H4 (cell line): ENCODE results near the gene GNG2. TPM values are rescaled to one million over a fixed set of nuclear protein-coding genes. Genes with fewer than 3 reads are reported as not detected.
A peak's percentile ranks its signal among the peaks of the same experiment; 100 is the strongest.

Source experiments
- DNase-seq: peaks from one replicate; pipeline ENCODE4 v3.0.0-alpha.2; 2015; ENCODE audit warnings: low spot score
- total RNA-seq: library from RNA; depleted of rRNA; stranded (reverse); fragments of >200 nt; shearing (Covaris generic); gene quantifications from 2 replicates; pipeline ENCODE4 v1.2.3, GENCODE V29; 2014

GNG2 gene
- total RNA-seq, 1 experiment from 2014 or later, result 32.3 TPM

DNA sequence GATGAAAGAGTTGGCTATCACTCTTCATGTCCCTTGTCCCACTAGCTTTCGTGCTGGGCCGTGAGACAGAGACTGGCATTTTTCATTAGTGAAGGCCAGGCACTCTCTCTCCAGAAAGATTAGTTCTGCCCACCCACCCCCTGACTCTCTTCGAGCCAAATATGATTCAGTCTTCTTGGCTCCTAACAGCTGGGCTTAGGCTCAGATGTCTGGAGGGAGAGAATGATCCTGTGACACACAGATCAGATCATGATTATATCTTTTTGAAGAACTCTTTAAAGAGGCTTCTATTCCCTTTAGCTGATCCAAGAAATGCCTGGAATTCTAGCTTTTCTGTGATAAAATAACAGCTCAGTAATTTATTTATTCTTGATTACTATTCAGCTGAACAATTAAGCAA lies 5.2 kb upstream of the GNG2 start:
- DNase-seq, result no peak

DNA sequence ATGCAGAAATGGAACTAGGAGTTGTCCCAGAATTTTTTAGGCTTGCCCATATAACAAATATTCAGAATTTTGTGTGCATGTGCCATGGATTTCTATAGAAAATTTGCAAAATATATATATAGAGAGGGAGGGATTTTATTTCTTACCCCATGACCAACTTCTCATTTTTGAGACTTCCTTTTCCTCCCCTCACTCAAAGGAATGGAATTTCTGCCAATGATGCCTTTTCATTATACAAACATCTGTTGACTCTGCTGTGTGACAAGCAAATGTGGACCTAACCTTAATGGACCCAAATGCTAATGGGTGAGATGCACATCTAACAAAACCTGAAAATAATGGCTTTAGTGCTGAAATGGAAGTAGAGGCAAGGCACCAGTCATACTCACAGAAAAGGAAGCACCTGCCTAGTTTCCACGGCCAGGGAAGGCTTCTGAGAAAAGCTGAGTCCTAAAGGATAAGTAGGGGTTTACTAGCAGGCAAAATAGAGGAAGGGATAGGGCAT lies 3.6 kb upstream of the GNG2 start:
- no peak for DNase-seq

DNA sequence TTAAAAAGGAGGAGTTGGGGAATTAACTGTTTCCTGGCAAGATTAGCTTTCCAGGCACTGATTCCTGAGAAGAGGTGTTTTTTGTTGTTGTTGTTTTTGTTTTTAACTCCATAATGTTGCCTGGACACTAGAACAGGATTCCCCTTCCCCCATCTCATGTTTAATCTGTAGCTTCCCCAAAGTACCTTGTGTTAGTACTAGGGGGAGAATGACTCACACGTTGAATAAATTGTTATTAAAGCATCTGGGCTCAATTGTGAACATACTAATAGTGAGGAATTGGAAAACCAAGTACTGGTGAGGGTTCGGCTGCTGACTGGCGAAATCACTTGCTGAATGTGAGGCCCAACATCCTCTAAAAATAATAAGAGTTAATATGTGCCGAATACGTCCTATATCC lies 1.3 kb upstream of the GNG2 start:
- no peak for DNase-seq

DNA sequence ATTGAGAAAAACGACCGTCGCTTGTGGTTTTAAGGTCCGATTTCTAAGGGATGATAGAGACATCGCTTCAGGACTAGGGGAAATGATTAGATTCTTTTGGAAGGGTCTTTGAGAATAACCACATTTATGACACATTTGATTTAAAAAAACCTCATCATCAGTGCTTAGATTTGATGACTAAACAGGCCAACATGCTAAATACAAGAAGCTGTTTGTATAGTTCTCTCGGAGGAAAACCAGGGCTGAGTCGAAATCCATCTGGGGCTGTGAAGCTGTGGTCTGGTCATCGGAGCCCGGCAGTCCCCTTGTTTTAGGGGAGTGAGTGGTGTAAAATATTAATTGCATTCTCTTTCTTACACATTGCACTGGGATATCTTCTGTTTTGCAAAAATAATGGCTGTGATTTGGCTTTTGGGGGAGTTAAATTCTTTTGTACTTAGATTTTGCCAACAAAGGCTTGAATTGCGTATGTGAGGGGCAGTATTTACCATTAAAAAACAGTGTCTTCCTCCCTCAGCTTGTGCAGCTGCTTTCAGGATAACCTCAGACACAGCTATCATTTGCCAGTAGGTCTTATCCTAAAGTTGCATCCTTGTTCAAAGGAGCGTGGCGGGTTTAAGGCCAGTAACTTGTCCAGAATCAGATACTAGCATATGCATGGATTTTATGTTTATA lies 550 bp downstream of the GNG2 start:
- DNase-seq, result no peak

DNA sequence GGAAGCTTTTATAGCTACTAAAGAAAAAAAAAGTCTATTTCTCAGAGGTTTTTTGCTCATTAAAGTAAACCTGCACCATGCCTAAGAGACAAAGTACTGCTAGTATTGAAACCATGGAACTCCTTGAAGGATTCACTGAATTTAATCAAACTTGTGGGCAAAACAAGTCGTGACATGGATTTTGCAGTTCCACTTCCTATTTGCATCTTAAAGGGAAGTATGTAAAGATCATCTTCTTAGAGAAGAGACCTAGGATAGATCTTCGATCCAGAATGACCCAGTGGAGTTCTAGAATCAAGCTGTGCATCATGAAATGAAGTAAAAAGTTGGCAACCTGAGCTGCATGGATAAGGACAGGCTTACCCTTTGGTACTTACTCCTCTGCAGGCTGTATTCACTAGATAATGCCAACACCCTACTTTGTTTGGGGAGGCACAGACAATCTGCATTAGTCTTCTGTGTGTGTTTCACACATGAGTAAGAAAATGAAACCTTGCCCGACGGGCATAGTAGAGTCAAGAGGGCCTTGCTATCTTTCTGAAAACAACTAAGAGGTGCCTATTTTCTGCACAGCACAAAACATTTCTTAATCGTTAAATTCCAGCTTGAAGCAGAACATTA lies 1.9 kb downstream of the GNG2 start:
- no peak for DNase-seq

DNA sequence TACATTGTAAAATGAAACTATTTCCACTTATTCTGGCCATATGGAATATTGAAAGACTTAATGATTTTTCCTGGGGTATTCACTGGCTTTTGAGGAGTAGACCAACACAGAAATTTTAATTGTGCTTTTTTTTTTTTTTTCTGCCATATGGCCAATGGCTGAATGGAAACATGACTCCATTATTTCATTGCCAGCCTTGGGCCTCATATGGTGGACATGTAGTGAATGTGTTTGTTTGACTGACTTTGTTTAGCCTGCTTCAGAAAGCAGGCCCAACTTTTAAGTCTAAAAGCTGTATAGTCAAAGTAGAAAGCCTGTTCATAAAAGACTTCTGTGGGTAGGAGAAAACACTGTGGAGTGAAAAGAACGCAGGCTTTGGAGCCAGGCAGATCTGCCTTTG lies 2.4 kb downstream of the GNG2 start:
- DNase-seq, result no peak

DNA sequence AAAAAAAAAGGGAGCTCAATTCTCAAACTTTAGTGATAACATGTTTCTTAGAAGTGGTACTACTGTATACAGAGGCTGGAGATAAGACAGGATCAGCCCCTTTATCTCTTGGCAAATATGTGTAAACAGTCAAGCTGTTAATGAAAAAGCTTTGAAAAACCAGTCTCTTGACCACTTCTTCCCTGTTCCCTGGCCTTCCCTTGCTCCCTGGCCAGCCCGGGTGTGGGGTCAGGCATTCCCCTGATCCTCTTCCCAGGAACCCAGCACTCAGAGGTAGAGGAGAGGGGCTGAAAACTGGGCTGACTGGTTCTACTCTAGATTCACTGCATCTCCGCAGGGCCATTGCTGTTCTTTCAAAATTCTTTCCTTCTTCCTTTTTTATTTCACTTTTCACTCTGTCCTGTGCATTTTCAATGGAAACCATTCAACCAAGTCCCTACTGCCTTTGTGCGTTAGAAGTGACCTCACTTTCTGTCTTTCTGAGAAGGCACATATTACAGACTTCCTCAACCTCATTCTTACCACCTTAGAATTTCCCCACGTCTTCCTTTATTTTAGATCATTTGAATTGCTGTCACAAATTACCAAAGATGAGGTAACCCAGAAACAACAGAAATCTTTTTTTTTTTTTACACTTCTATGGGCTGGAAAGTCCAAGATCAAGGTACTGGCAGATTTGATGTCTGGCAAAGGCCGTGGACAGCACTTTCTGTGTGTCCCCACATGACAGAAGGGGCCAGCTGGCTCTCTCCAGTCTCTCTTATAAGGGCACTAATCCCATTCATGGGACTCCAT lies 5.7 kb downstream of the GNG2 start:
- no peak for DNase-seq

DNA sequence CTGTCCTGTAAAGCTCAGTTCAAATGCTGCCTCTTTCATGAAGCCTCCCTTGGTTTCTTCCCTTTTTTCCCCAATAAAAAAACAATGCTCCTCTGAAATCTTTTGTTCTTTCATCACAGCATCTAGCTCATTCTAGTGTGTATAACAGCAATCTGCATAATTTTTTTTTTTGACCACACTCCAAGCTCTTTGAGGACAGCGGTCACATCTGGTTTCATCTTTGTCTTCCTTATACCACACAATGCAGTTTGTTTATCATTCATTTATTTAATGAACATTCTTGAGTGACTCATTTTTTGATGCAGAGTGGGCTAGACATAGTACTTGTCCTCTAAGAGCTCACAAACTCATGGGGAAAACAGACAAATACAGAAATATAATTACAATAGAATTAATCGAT lies 7.3 kb downstream of the GNG2 start:
- DNase-seq, result peak; percentile 54

DNA sequence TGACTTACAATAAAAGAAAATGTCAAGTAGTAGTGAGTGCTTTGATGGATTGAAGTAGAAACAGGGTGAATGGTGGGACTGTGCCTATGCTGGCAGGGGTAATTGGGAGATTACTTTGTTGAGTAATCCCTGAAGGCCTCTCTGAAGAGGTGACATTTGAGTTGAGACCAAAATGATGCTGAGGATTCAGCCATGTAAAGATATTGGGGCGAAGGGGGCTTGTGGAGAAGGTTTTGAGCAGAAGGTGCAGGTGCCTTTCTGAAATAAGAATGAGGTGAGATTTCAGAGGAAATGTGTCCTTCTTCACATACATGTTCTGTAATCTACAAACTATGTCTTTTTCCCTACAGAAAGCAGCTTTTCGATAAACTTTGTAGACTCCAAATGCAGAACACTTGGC lies 8.0 kb downstream of the GNG2 start:
- DNase-seq, result no peak

DNA sequence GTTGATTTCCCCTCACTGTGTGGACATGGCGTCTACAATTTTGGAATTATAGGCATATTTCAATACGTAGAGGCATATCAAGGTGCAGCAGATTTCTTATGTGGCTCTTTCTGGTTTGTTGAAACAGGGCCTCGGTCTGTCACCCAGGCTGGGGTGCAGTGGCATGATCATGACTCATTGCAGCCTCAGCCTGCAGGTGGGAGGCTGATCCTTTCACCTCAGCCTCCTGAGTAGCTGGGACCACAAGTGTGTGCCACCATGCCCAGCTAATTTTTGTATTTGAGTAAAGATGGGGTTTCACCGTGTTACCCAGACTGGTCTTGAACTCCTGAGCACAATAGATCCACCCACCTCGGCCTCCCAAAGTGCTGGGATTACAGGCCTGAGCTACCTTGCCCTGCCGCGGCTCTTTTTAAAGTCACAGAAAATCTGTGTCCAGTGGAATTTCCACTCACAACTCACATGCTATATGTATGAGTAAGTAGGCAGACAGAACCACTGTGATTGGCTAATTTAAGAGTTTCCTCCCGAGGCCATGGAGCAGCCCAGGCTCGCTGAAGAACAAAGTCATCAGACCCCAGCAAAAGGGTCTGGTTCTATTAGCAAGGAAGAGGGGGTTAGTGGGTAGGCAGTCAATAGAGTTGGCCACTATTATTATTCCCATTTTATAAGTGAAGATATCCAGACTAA lies 9.1 kb downstream of the GNG2 start:
- no peak for DNase-seq

DNA sequence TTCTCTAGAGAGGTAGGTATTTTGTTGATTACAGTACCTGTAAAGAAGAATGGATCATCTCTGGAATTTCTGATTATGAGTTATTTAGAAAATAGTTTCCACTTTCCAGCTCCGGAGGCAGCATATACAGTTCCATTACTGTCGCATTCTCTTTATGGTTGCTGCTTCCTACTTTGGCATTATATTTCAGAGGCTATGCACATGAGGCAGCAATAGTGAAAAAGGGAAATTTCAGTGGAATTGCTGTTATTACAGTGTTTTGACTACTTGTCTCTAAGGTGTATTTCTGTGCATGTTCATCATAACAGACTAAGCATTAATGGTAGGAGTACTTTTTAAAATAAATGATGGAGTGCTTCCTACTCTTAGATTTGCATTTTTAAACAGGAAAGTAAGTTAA lies 10.2 kb downstream of the GNG2 start:
- DNase-seq, result no peak

DNA sequence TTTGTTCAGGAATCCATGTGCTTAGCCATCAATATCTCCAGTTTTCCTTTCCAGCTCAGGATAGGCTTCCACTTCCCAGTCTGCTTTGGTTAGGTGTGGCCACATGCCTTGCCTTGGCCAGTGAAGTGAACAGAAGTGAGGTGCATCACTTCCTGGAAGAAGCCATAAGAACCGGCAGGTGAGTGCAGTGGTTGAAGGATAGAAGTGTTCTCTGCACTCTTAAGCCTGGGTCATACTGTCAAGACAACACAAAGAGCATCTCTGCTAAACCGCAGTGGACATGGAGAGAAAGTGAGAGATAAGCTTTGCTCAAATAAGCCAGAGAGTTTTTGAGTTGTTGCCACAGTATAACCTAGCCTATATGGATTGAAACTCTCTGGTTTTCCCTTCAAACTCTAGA lies 11.4 kb downstream of the GNG2 start:
- DNase-seq, result no peak

DNA sequence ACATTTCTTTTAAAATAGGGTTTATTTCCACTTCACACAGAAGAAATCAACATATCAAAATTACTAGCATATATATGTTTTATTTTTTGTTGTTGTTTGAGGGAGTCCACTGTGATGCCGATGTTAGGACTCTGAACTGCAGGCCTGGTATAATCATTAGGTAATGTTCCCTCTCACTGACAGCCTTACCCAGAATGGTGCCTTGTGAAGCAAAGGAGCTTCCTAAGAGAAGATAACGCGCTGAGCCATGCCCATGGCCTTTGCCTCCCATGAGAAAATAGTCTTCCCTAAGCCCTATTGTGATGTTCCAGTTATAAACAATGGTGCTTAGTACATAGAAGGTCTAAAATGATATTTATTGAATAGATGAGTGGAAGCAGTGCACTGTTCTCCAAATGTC lies 12.0 kb downstream of the GNG2 start:
- DNase-seq, result no peak

DNA sequence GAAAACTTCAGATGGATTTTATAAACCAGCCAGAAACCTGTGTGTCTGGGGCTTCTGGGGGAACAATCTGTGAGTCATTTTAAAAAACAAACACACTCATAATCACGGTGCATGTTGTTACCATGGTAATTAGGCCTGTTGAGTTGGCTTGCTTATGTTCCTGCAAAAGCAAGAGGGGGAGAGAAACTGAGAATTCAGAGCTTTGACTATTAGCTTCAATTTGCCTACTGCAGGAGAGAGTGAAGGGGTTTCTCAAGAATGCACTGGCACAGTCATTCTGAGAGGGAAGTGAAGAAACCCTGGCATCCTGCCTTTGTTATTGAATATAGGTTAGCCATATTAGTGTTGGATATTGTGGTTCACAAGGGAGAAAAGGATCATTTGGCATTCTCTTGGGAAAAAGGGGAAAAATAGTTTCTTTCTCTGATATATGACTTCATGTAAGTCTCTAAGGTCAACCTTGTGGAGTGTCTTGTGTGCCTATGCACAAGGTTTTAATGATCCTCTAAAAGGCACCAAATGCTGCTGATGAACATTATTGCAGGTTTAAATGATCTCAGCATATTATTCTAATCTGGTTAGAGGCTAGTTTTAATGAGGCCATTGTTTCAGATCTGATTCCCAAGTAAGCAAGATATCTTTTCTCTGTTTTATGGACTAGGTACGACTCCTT lies 12.9 kb downstream of the GNG2 start:
- peak; percentile 90 for DNase-seq

DNA sequence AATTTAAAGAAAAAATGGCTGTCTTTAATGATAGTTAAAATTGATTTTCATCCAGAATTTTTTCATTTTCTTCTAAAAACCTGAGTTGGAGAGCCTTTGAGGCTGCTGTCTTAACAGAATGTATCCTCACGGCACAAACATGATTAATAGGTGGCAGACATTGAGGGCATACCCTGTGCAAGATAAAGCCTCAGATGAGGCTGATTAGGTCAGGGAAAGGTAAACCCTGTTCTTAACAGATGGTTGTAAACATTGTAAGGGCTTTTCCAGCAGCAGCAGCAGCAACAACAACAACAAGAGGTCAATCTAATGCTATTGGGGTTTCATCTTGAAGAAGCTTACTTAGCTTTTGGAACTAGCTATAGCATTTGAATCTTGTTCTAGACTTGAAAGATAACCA lies 17.4 kb downstream of the GNG2 start:
- no peak for DNase-seq

DNA sequence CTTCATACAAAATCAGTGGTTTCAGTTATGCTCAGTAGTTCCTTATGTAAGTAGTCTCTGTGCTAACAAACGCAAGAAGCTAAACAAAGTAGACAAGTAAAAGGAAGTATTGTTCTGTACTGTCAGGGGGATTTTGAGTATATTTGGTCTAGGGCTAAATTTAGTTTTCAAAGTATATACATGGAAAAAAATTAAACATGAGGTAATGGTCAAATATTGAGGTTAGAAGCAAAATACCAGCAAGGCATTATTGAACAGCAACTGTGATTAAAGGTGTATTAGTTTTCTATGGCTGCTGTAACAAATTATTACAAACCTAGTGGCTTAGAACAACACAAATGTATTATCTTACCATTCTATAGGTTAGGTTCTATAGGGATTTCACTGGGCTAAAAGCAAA lies 18.8 kb downstream of the GNG2 start:
- DNase-seq, result no peak

DNA sequence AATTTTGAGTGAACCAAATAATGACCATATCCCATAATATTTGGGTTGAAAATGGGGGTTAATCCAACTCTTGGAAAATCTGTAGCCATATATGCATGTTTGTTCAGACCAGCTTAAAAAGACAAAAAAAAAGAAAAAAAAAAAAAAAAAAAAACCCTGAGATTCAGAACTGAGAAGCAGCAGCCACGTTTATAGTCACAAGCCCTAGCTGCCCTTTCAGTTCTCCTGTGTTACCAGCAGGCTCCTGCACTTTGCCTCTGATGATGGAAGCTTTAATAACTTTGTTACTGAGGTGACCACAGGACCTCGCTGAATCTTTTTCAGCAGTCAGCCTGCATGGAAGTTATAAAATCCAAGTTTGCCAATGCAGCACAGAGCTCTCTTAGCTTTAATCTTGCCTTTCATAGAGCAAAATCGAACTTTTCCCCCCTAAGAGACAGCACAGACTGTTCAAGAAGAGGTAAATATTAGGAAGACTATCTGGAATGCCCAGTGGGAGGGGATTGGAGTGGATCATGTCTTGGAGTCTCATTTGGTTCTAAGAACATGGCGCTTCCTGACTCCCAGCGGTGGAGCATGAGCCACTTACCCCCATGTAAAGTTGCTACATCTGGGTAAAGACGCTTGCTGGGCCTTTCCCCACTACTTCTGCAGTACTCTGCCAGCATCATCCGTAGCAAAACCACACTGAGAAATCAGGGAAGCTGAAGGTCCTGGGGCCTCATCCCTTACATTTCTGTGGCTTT lies 20.6 kb downstream of the GNG2 start:
- DNase-seq, result no peak

DNA sequence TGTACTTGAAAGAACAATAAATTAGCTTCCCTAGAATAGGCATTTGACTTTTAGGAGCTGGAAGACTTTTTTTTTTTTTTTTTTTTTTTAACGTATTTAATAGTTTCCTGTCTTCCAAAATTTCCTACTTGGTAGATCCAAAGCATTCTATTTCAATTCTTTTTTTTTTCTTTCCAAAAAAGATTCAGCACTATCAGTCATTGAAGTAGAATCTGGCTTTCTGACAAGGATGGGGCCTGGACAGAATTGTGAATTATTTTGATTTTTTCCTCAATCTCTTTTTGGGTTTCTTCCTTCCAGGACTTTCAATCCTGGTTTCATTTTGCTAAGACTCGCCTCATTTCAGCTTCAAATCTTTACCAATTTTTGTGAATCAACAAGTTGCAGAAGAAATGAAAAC lies 21.2 kb downstream of the GNG2 start:
- DNase-seq, result no peak

DNA sequence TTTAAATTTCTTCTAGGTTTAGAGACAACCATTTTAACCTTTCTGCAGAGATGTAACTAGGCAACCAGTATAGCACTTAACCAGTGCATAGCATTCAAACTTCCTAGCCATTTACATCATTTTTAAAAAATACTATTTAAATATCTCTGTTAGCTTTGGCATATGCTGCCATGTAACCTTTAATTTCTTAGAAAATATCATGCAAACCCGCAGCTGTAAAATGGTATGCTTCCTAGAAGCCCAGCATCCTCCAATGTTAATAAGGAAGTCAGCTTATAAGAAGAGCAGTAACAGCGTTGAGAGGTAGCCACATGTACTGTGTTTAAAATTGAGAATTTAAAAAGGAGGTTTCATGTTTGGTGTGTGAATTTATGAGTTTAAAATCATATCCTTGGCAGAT lies 22.8 kb downstream of the GNG2 start:
- no peak for DNase-seq

DNA sequence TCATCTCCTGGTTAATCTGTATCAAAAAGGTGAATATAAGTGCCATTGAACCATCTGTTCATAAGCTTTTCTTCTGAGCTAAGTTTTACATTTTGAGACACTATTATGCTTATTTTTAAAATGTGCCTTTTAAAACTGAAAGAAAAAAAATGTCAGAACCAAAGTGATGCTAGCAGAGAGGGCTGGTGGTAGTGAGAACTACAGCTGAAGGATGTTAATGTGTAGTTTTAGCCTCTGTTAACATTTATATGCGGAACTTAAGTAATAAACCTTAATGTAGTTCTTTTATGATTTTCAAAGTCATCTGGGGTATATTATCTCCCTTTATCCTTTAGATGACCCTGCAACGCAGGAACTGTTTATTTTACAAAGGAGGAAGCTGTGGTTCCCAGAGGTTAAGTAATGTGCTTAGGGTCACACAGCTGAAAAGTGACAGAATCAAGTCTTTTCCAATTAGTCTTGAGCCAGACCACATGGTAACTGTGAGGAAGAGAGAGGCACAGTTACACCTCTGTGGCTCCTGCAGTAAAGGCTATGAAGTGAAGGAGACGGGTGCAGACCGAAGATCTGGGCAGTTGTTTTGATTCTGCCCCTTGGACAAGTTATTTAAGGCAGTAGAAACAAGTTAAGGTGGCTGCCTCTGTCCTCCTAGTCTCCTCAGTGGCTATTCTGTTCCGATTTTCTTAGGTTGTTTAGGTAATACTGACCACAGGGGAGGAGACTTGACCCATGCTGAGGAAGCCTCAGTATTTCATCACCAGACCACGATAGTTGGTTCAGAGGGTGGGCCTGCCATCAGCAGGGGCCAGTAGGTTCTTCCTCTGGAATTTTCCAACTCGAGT lies 23.9 kb downstream of the GNG2 start:
- DNase-seq, result peak; percentile 70
